ENCODE data around the gene CTSL.

The CTSL gene

DNA sequence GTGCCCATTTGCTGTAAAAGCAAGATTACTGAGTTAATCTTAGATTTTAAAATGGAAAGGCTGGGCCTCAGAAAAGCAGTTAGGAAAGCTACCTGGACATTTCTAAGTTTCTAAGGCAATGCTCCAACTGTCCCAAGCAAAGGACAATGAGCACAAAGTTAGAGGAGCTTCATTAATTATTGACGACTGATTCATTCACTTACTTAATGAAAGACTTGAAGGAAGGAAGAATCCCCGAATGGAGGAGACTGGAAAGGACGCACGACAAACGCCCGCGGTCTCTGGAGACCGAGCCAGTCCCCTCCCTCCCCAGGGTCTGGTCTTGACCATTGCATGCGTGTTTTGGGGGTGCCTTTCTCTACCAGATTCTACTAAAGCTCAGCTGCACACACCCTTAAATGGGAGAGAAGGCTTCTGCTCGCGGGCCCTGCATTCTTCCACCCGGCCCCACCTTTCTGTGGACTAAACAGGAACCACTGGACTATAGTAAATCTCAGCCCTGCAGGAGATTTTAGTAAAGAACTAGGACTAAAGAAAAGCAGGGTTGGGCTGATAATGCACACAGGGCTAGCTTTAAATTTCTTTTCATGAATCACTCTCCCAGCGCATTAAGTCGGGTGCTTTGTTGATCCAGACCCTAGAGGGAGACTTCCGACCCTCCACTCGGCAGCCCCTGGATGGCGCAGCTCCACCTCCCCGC is 44.8 kb downstream of the CTSL start:
- no peaks in the 10 kb centered on the region for H3K4me1 ChIP-seq (ENCODE audit: control insufficient read depth in 2 of 2, insufficient read depth in 2 of 2, low read length in 2 of 2)
- no peaks in the 10 kb centered on the region for H3K36me3 ChIP-seq (ENCODE audit: control insufficient read depth in 2 of 2, insufficient read depth in 2 of 2, low read length in 2 of 2)
- H3K4me3 ChIP-seq (ENCODE audit: low read length in 2 of 2) = no peak overlapping the region
- no peak overlapping the region for H3K27ac ChIP-seq (ENCODE audit: low read depth in 2 of 2, low read length in 2 of 2)
- no peaks in the 10 kb centered on the region for H3K27me3 ChIP-seq (ENCODE audit: control insufficient read depth in 2 of 2, insufficient read depth in 2 of 2, low read length in 2 of 2)
- no peaks in the 10 kb centered on the region for H3K9me3 ChIP-seq (ENCODE audit: control insufficient read depth in 2 of 2, low read length in 2 of 2)
- H3K9ac ChIP-seq (ENCODE audit: low read depth in 1 of 2, low read length in 2 of 2) = no peak overlapping the region

DNA sequence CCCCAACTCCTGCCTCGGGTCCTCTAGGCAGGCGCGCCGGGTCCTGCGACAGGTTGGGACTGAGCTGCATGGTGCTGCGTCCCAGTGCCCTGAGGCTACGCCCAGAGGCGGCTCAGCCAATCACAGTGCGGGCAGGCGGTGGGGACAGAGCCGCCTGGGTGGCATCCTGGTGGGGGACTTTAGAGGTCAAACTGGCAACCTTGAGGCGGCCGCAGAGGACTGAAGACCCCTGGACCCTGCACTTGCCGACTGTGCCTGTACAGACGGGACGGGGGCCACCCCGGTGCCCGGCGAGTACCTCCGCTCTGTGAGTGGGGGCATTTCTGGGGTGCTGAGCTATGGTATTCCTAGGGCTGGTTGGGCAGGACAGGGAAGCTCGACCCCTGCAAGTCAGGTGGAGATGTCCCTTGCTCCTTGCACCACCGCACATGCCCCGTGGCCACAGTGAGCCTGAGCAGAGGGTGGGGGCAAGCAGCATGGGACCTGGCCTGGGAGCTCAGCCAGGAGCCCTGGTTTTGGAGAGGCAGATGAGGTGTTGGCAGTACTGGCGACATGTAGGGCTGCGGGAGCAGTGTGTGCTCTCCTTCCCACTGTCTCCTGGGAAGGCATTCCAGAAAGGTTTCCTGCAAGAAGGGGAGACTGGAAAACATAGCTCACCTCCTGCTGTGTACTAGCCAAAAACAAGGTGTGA is 45.5 kb downstream of the CTSL start:
- H3K9ac ChIP-seq (ENCODE audit: low read depth in 1 of 2, low read length in 2 of 2) = no peak overlapping the region
- no peaks in the 10 kb centered on the region for H3K4me1 ChIP-seq (ENCODE audit: control insufficient read depth in 2 of 2, insufficient read depth in 2 of 2, low read length in 2 of 2)
- H3K27ac ChIP-seq (ENCODE audit: low read depth in 2 of 2, low read length in 2 of 2) = no peak overlapping the region
- H3K9me3 ChIP-seq (ENCODE audit: control insufficient read depth in 2 of 2, low read length in 2 of 2) = no peaks in the 10 kb centered on the region
- H3K27me3 ChIP-seq (ENCODE audit: control insufficient read depth in 2 of 2, insufficient read depth in 2 of 2, low read length in 2 of 2) = no peaks in the 10 kb centered on the region
- no peak overlapping the region for H3K4me3 ChIP-seq (ENCODE audit: low read length in 2 of 2)
- H3K36me3 ChIP-seq (ENCODE audit: control insufficient read depth in 2 of 2, insufficient read depth in 2 of 2, low read length in 2 of 2) = no peaks in the 10 kb centered on the region

DNA sequence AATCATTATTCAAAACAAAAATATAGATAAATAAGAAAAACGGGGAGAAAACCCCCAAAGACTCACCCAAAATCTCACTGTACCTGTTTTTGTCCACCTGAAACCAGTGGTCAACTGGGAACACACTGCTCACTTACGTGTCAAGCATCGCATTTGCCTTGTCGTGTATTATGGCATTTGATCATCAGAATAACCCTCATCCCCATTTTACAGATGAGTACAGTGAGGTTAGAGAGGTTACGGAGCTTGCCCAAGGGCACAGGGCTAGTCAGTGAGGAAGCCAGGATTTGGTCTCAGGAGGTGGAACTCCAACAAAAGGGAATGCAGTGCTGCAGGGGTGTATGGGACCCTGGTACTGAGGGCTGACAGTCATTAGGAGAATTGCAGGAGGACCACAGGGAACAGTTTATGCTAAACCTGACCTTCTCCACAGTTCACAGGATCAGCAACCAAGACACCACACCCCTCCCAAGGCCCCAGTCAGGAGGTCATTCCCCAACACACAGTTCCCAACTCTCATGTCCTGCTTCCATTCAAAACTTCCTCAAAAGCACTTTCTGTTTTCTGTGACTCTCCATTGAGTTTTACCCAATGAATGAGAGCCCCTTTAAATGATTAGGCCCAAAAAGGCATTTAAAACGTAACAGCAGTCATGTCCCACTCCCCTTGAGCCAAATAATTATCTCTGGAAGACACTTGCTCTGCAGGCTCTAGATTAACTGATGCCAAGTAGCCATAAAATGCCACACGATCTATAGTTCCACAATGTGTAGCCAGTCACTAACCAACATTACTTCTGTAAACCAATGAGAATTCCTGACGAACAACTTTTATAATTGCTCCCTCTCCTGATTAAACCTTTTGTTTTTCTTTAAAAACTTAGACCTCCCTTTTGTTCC is 50.8 kb downstream of the CTSL start:
- Histone ChIP-seq H3K4me1 (ENCODE audit: control insufficient read depth in 2 of 2, insufficient read depth in 2 of 2, low read length in 2 of 2) (no peaks in the 10 kb centered on the region), H3K27ac (ENCODE audit: low read depth in 2 of 2, low read length in 2 of 2) (no peak overlapping the region), H3K4me3 (ENCODE audit: low read length in 2 of 2) (no peak overlapping the region), H3K27me3 (ENCODE audit: control insufficient read depth in 2 of 2, insufficient read depth in 2 of 2, low read length in 2 of 2) (no peaks in the 10 kb centered on the region), H3K9ac (ENCODE audit: low read depth in 1 of 2, low read length in 2 of 2) (no peak overlapping the region), H3K9me3 (ENCODE audit: control insufficient read depth in 2 of 2, low read length in 2 of 2) (no peaks in the 10 kb centered on the region), H3K36me3 (ENCODE audit: control insufficient read depth in 2 of 2, insufficient read depth in 2 of 2, low read length in 2 of 2) (no peaks in the 10 kb centered on the region)

DNA sequence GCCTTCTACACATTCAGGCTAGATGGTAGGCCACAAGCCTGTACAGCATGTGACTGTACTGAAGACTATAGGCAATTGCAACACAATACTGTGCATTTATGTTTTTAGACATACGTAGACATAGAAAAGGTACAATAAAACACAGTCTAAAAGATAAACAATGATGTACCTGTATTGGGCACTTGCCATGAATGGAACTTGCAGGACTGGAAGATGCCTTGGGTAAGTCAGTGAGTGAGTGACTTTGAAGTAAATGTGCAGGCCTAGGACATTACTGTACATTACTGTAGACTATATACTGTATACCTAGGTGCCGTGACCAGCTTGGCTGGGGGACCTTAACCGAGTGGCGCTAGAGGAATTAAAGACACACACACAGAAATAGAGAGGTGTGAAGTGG is 53.1 kb downstream of the CTSL start:
- H3K27me3 ChIP-seq (ENCODE audit: control insufficient read depth in 2 of 2, insufficient read depth in 2 of 2, low read length in 2 of 2) = no peaks in the 10 kb centered on the region
- H3K4me1 ChIP-seq (ENCODE audit: control insufficient read depth in 2 of 2, insufficient read depth in 2 of 2, low read length in 2 of 2) = no peaks in the 10 kb centered on the region
- H3K36me3 ChIP-seq (ENCODE audit: control insufficient read depth in 2 of 2, insufficient read depth in 2 of 2, low read length in 2 of 2) = no peaks in the 10 kb centered on the region

More for the DNA sequence above, 53.1 kb downstream of the CTSL start:
- Histone ChIP-seq H3K9me3 (ENCODE audit: control insufficient read depth in 2 of 2, low read length in 2 of 2) (no peaks in the 10 kb centered on the region), H3K9ac (ENCODE audit: low read depth in 1 of 2, low read length in 2 of 2) (no peak overlapping the region), H3K4me3 (ENCODE audit: low read length in 2 of 2) (no peak overlapping the region), H3K27ac (ENCODE audit: low read depth in 2 of 2, low read length in 2 of 2) (no peak overlapping the region)

Data from mucosa of rectum (tissue), 2 donors.